HG03139 (cell line): ENCODE measurements around the gene TEX38.

Experiments
- ATAC-seq: cut with Tn5 transposase; IDR thresholded peaks from one replicate; pipeline ENCODE4 v1.9.1; 2021; ENCODE audit not compliant: unreplicated experiment

The TEX38 gene

DNA sequence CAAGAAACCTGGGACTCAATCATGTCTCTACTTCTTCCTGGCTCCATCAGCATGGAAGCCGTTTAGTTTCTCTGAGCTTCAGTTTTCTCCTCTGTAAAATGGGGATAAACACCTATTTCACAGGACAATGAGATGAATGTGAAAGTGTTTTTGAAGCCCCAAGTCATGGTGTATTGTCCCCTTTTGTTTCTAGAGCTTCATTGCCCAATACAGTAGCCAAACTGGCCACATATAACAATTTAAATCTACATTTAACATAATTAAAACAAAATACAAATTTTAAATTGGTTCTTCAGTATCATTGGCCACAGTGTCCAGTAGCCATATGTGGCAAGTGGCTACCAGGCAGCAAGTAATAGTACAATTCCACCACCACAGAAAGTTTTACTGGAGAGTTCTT lies 49.5 kb downstream of the TEX38 start:
- ATAC-seq, result no peak

- no peak for ATAC-seq
Measured at GRCh38 chr1:46721686-46722205, 50.1 kb downstream of the TEX38 start.
